WTC11 (cell line): ENCODE measurements around the gene C12orf75. TPM values are rescaled to one million over a fixed set of nuclear protein-coding genes. Genes with fewer than 3 reads are reported as not detected.
"Not testable (repeated sequence)": the region's sequence is repeated elsewhere in the genome, so short reads cannot be mapped to it uniquely, and the experiment has no call there.

Source experiments
- ATAC-seq: fragments of 200-7000 bp; cut with Tn5 transposase; 2 replicates; pipeline ENCODE4 v1.10.0; 2021; ENCODE audit warnings: mild to moderate bottlenecking, moderate library complexity
- CTCF ChIA-PET: fragments of 300-600 bp; sonication (Branson Sonifier 250); formaldehyde crosslinking; loops from one replicate; lab custom pipeline; 2021; ENCODE audit warnings: antibody characterized with exemption; lab: Charles Lee
- POLR2A ChIA-PET: fragments of 350-600 bp; sonication (Branson Sonifier 250); formaldehyde crosslinking; loops from one replicate; lab custom pipeline; 2021; ENCODE audit warnings: antibody characterized with exemption; lab: Charles Lee
- DNase-seq: peaks from one replicate; pipeline ENCODE4 v3.0.0; 2021; ENCODE audit warnings: low spot score
- H3K27ac Mint-ChIP-seq: 2 replicates; pipeline ENCODE4 v1.8.0; 2021; ENCODE audit warnings: mixed read lengths
- H3K27me3 Mint-ChIP-seq: 2 replicates; pipeline ENCODE4 v1.8.0; 2021; ENCODE audit warnings: low read depth, mild to moderate bottlenecking, moderate library complexity, mixed read lengths
- H3K36me3 Mint-ChIP-seq: 2 replicates; pipeline ENCODE4 v1.8.0; 2021; ENCODE audit warnings: mixed read lengths
- H3K4me1 Mint-ChIP-seq: 2 replicates; pipeline ENCODE4 v1.8.0; 2022; ENCODE audit warnings: mixed read lengths
- H3K4me3 Mint-ChIP-seq: 2 replicates; pipeline ENCODE4 v1.8.0; 2021; ENCODE audit warnings: mild to moderate bottlenecking, moderate library complexity, mixed read lengths
- H3K9me3 Mint-ChIP-seq: 2 replicates; pipeline ENCODE4 v1.8.0; 2021; ENCODE audit warnings: mixed read lengths
- ESRRA ChIP-seq: sonication (generic); formaldehyde crosslinking; IDR thresholded peaks from 2 replicates; pipeline ENCODE4 v1.8.1; 2022; ENCODE audit warnings: mild to moderate bottlenecking, missing genetic modification reagents, borderline replicate concordance
- GRHL2 ChIP-seq: fragments of 250-450 bp; sonication (Bioruptor Pico); IDR thresholded peaks from 2 replicates; pipeline ENCODE4 v1.8.0; 2022; ENCODE audit warnings: mild to moderate bottlenecking, moderate library complexity; ENCODE audit not compliant: insufficient replicate concordance, severe bottlenecking
- GTF2I ChIP-seq: fragments of 250-450 bp; sonication (Bioruptor Pico); conservative IDR thresholded peaks from 2 replicates; pipeline ENCODE4 v1.4.0; 2021; ENCODE audit warnings: mild to moderate bottlenecking
- IRF2 ChIP-seq: sonication (generic); formaldehyde crosslinking; IDR thresholded peaks from 2 replicates; pipeline ENCODE4 v1.8.0; 2022; ENCODE audit warnings: low read depth, missing genetic modification reagents, borderline replicate concordance
- NR1H2 ChIP-seq: sonication (generic); formaldehyde crosslinking; IDR thresholded peaks from 2 replicates; pipeline ENCODE4 v1.9.0; 2021; ENCODE audit warnings: mild to moderate bottlenecking, moderate library complexity, missing genetic modification reagents
- RELA ChIP-seq: sonication (generic); formaldehyde crosslinking; IDR thresholded peaks from 2 replicates; pipeline ENCODE4 v1.8.1; 2022; ENCODE audit warnings: missing genetic modification reagents, mild to moderate bottlenecking, borderline replicate concordance
- ZNF232 ChIP-seq: sonication (generic); formaldehyde crosslinking; IDR thresholded peaks from 2 replicates; pipeline ENCODE4 v1.8.0; 2022; ENCODE audit warnings: mild to moderate bottlenecking, missing genetic modification reagents
- ZNF396 ChIP-seq: fragments of 250-450 bp; sonication (Bioruptor Pico); IDR thresholded peaks from 2 replicates; pipeline ENCODE4 v1.8.0; 2021; ENCODE audit warnings: mild to moderate bottlenecking, moderate library complexity, borderline replicate concordance
- ZNF423 ChIP-seq: fragments of 250-450 bp; sonication (Bioruptor Pico); IDR thresholded peaks from 2 replicates; pipeline ENCODE4 v2.1.2; 2022; ENCODE audit warnings: mild to moderate bottlenecking, moderate library complexity
- total RNA-seq: library from RNA; stranded (reverse); gene quantifications from 3 replicates; pipeline ENCODE4 v1.2.3, GENCODE V29; 2021
- TF ChIP-seq, protein P1 (sequence below): sonication (generic); formaldehyde crosslinking; IDR thresholded peaks from 2 replicates; pipeline ENCODE4 v1.8.1; 2023; ENCODE audit warnings: mild to moderate bottlenecking, missing genetic modification reagents, moderate library complexity
- TF ChIP-seq, protein P2 (sequence below): sonication (generic); formaldehyde crosslinking; IDR thresholded peaks from 2 replicates; pipeline ENCODE4 v1.8.1; 2022; ENCODE audit warnings: mild to moderate bottlenecking, missing genetic modification reagents, moderate library complexity, borderline replicate concordance
- TF ChIP-seq, protein P3 (sequence below): sonication (generic); formaldehyde crosslinking; IDR thresholded peaks from 2 replicates; pipeline ENCODE4 v1.8.0; 2022; ENCODE audit warnings: missing genetic modification reagents
- TF ChIP-seq, protein P4 (sequence below): fragments of 250-450 bp; sonication (Bioruptor Pico); IDR thresholded peaks from 2 replicates; pipeline ENCODE4 v1.9.0; 2021; ENCODE audit warnings: mild to moderate bottlenecking, borderline replicate concordance
- TF ChIP-seq, protein P5 (sequence below): sonication (generic); formaldehyde crosslinking; IDR thresholded peaks from 2 replicates; pipeline ENCODE4 v1.8.0; 2023; ENCODE audit warnings: missing genetic modification reagents
- TF ChIP-seq, protein P6 (sequence below): fragments of 250-450 bp; sonication (Bioruptor Pico); IDR thresholded peaks from 2 replicates; pipeline ENCODE4 v1.8.0; 2021; ENCODE audit warnings: mild to moderate bottlenecking
- TF ChIP-seq, protein P7 (sequence below): sonication (generic); formaldehyde crosslinking; IDR thresholded peaks from 2 replicates; pipeline ENCODE4 v1.8.1; 2023; ENCODE audit warnings: mild to moderate bottlenecking, missing genetic modification reagents
- TF ChIP-seq, protein P8 (sequence below): fragments of 200-600 bp; IDR thresholded peaks from 2 replicates; pipeline ENCODE4 v1.8.0; 2022; ENCODE audit warnings: antibody characterized with exemption

Gene C12orf75
- total RNA-seq, 1 experiment from 2014 or later, result 25.5 TPM

DNA sequence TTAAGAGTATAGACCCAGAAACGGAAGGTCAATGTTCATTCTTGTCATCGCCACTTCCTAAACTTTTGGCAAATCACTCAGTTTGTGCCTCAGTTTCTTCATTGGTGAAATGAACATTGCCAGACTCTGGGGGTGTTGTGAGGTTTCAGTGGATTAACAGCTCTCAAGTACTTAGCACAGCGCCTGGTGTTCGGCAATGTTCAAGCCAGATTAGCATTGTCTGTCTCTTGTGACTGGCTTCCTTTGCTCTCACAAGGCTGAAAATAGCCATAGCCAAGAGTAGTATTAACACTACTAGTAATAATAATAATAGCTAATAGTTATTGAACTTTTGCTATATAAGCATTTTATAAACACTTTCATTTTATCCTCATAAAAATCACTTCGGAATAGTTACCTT is 71.9 kb downstream of the C12orf75 start (continued):
- TF ChIP-seq, protein P1, sequence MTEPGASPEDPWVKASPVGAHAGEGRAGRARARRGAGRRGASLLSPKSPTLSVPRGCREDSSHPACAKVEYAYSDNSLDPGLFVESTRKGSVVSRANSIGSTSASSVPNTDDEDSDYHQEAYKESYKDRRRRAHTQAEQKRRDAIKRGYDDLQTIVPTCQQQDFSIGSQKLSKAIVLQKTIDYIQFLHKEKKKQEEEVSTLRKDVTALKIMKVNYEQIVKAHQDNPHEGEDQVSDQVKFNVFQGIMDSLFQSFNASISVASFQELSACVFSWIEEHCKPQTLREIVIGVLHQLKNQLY (CRISPR knock-in tag), result no peak
- no peak for TF ChIP-seq IRF2 (CRISPR knock-in tag)
- TF ChIP-seq, protein P2, sequence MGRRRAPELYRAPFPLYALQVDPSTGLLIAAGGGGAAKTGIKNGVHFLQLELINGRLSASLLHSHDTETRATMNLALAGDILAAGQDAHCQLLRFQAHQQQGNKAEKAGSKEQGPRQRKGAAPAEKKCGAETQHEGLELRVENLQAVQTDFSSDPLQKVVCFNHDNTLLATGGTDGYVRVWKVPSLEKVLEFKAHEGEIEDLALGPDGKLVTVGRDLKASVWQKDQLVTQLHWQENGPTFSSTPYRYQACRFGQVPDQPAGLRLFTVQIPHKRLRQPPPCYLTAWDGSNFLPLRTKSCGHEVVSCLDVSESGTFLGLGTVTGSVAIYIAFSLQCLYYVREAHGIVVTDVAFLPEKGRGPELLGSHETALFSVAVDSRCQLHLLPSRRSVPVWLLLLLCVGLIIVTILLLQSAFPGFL, result no peak
- TF ChIP-seq, protein P3, sequence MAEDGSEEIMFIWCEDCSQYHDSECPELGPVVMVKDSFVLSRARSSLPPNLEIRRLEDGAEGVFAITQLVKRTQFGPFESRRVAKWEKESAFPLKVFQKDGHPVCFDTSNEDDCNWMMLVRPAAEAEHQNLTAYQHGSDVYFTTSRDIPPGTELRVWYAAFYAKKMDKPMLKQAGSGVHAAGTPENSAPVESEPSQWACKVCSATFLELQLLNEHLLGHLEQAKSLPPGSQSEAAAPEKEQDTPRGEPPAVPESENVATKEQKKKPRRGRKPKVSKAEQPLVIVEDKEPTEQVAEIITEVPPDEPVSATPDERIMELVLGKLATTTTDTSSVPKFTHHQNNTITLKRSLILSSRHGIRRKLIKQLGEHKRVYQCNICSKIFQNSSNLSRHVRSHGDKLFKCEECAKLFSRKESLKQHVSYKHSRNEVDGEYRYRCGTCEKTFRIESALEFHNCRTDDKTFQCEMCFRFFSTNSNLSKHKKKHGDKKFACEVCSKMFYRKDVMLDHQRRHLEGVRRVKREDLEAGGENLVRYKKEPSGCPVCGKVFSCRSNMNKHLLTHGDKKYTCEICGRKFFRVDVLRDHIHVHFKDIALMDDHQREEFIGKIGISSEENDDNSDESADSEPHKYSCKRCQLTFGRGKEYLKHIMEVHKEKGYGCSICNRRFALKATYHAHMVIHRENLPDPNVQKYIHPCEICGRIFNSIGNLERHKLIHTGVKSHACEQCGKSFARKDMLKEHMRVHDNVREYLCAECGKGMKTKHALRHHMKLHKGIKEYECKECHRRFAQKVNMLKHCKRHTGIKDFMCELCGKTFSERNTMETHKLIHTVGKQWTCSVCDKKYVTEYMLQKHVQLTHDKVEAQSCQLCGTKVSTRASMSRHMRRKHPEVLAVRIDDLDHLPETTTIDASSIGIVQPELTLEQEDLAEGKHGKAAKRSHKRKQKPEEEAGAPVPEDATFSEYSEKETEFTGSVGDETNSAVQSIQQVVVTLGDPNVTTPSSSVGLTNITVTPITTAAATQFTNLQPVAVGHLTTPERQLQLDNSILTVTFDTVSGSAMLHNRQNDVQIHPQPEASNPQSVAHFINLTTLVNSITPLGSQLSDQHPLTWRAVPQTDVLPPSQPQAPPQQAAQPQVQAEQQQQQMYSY (CRISPR knock-in tag), result no peak
- TF ChIP-seq GTF2I (CRISPR knock-in tag), result no peak
- TF ChIP-seq GRHL2 (CRISPR knock-in tag), result no peak
- TF ChIP-seq NR1H2 (CRISPR knock-in tag), result no peak
- TF ChIP-seq RELA, result no peak
- TF ChIP-seq ZNF396, result no peak
- TF ChIP-seq ZNF232 (CRISPR knock-in tag), result no peak

DNA sequence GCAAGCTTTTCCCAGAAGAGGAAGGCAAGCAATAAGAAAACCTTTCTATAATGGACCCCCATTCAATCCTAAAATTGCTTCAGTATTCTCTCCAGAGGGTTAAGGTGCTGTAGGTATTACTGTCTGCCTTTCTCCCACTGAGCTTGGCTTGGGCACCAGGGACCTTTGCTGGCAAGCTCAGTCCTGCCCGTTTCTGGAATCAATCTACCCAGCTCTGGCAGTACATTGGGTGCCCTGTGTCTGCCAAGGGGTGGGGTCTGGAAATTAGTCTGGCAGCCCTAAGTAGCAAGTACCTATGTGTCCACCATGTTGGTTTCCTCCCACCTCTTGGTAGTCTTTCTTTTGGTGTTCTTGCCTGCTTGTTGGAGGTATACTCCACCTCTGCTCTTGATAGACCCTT is 72.6 kb downstream of the C12orf75 start:
- no peak overlapping the region for H3K4me3 Mint-ChIP-seq
- H3K27me3 Mint-ChIP-seq, result 0 out of 2 replicates have a peak, but pooled peaks cover 2% of the 10 kb centered on the region
- H3K36me3 Mint-ChIP-seq, result peaks cover 20% of the 10 kb centered on the region; the same call in 1 of the 2 replicates
- ATAC-seq (no peak), DNase-seq (no peak)
- ChIA-PET POLR2A (no interaction called here), CTCF (interaction anchor here (0.8 kb wide), 1 partner anchor 302 kb away, joined by 3 read pairs; no protein-coding TSS in a partner anchor)
- H3K27ac Mint-ChIP-seq, result no peak overlapping the region
- no peaks in the 10 kb centered on the region for H3K4me1 Mint-ChIP-seq
- peaks cover 37% of the 10 kb centered on the region for H3K9me3 Mint-ChIP-seq
- TF ChIP-seq, protein P4, sequence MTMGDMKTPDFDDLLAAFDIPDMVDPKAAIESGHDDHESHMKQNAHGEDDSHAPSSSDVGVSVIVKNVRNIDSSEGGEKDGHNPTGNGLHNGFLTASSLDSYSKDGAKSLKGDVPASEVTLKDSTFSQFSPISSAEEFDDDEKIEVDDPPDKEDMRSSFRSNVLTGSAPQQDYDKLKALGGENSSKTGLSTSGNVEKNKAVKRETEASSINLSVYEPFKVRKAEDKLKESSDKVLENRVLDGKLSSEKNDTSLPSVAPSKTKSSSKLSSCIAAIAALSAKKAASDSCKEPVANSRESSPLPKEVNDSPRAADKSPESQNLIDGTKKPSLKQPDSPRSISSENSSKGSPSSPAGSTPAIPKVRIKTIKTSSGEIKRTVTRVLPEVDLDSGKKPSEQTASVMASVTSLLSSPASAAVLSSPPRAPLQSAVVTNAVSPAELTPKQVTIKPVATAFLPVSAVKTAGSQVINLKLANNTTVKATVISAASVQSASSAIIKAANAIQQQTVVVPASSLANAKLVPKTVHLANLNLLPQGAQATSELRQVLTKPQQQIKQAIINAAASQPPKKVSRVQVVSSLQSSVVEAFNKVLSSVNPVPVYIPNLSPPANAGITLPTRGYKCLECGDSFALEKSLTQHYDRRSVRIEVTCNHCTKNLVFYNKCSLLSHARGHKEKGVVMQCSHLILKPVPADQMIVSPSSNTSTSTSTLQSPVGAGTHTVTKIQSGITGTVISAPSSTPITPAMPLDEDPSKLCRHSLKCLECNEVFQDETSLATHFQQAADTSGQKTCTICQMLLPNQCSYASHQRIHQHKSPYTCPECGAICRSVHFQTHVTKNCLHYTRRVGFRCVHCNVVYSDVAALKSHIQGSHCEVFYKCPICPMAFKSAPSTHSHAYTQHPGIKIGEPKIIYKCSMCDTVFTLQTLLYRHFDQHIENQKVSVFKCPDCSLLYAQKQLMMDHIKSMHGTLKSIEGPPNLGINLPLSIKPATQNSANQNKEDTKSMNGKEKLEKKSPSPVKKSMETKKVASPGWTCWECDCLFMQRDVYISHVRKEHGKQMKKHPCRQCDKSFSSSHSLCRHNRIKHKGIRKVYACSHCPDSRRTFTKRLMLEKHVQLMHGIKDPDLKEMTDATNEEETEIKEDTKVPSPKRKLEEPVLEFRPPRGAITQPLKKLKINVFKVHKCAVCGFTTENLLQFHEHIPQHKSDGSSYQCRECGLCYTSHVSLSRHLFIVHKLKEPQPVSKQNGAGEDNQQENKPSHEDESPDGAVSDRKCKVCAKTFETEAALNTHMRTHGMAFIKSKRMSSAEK, result no peak
- TF ChIP-seq, protein P5, sequence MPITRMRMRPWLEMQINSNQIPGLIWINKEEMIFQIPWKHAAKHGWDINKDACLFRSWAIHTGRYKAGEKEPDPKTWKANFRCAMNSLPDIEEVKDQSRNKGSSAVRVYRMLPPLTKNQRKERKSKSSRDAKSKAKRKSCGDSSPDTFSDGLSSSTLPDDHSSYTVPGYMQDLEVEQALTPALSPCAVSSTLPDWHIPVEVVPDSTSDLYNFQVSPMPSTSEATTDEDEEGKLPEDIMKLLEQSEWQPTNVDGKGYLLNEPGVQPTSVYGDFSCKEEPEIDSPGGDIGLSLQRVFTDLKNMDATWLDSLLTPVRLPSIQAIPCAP, result no peak
- TF ChIP-seq, protein P6, sequence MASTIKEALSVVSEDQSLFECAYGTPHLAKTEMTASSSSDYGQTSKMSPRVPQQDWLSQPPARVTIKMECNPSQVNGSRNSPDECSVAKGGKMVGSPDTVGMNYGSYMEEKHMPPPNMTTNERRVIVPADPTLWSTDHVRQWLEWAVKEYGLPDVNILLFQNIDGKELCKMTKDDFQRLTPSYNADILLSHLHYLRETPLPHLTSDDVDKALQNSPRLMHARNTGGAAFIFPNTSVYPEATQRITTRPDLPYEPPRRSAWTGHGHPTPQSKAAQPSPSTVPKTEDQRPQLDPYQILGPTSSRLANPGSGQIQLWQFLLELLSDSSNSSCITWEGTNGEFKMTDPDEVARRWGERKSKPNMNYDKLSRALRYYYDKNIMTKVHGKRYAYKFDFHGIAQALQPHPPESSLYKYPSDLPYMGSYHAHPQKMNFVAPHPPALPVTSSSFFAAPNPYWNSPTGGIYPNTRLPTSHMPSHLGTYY (CRISPR knock-in tag), result no peak
- TF ChIP-seq, protein P7, sequence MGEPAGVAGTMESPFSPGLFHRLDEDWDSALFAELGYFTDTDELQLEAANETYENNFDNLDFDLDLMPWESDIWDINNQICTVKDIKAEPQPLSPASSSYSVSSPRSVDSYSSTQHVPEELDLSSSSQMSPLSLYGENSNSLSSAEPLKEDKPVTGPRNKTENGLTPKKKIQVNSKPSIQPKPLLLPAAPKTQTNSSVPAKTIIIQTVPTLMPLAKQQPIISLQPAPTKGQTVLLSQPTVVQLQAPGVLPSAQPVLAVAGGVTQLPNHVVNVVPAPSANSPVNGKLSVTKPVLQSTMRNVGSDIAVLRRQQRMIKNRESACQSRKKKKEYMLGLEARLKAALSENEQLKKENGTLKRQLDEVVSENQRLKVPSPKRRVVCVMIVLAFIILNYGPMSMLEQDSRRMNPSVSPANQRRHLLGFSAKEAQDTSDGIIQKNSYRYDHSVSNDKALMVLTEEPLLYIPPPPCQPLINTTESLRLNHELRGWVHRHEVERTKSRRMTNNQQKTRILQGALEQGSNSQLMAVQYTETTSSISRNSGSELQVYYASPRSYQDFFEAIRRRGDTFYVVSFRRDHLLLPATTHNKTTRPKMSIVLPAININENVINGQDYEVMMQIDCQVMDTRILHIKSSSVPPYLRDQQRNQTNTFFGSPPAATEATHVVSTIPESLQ (CRISPR knock-in tag), result no peak
- TF ChIP-seq, protein P8, sequence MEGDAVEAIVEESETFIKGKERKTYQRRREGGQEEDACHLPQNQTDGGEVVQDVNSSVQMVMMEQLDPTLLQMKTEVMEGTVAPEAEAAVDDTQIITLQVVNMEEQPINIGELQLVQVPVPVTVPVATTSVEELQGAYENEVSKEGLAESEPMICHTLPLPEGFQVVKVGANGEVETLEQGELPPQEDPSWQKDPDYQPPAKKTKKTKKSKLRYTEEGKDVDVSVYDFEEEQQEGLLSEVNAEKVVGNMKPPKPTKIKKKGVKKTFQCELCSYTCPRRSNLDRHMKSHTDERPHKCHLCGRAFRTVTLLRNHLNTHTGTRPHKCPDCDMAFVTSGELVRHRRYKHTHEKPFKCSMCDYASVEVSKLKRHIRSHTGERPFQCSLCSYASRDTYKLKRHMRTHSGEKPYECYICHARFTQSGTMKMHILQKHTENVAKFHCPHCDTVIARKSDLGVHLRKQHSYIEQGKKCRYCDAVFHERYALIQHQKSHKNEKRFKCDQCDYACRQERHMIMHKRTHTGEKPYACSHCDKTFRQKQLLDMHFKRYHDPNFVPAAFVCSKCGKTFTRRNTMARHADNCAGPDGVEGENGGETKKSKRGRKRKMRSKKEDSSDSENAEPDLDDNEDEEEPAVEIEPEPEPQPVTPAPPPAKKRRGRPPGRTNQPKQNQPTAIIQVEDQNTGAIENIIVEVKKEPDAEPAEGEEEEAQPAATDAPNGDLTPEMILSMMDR, result no peak
- TF ChIP-seq ZNF423 (CRISPR knock-in tag), result no peak
- TF ChIP-seq ESRRA, result no peak

DNA sequence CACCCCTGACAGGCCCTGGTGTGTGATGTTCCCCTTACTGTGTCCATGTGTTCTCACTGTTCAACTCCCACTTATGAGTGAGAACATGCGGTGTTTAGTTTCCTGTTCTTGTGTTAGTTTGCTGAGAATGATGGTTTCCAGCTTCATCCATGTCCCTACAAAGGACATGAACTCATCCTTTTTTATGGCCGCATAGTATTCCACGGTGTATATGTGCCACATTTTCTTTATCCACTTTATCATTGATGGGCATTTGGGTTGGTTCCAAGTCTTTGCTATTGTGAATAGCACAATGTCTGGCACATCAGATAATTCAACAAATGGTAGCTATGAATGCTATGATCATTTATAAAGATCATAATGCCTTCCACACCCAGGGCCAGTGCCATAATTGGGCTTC is 73.6 kb downstream of the C12orf75 start:
- H3K9me3 Mint-ChIP-seq, result peaks cover 29% of the 10 kb centered on the region
- ATAC-seq, DNase-seq, H3K4me1 Mint-ChIP-seq, POLR2A ChIA-PET, CTCF ChIA-PET, H3K27me3 Mint-ChIP-seq, H3K4me3 Mint-ChIP-seq, H3K27ac Mint-ChIP-seq: not testable (repeated sequence)
- H3K36me3 Mint-ChIP-seq, result peaks cover 13% of the 10 kb centered on the region; the same call in 1 of the 2 replicates
